ENCODE data around the gene OR8S1.

OR8S1 gene

GRCh38 chr12:48557919-48558318, 32.5 kb downstream of the OR8S1 start:
- H3K27me3 ChIP-seq (ENCODE audit: control insufficient read depth, insufficient read depth, low read length): no peaks in the 10 kb centered on the region
- H3K4me1 ChIP-seq (ENCODE audit: control insufficient read depth, low read depth, low read length): peaks cover 9% of the 10 kb centered on the region
- H3K36me3 ChIP-seq (ENCODE audit: control insufficient read depth, low read depth, low read length): no peaks in the 10 kb centered on the region
- no peak overlapping the region for H3K9ac ChIP-seq (ENCODE audit: low read length)
- H3K27ac ChIP-seq (ENCODE audit: low read length): no peak overlapping the region
- H3K9me3 ChIP-seq (ENCODE audit: control insufficient read depth, low read depth, low read length): no peaks in the 10 kb centered on the region
- H3K4me3 ChIP-seq (ENCODE audit: low read length): no peak overlapping the region

DNA sequence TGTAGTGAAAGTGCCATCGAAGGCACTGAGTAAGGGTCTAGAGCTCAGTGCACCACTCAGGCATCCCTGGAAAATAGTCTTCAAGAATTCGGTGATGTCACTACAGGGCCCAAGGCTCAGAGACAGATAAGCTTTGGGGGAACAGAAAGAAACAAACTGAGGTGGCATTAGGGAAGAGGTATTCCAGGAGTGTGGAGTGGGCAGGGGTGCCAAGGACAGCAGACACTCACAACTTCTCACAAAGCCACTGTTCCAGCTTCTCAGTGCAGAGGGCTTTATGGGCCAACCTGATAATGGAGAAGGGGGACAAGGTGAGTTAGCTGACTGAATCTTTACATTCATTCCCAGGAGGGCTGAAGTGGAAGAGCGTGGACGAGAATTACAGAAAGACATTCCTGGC, 42.3 kb downstream of the OR8S1 start:
- Histone ChIP-seq H3K36me3 (ENCODE audit: control insufficient read depth, low read depth, low read length) (no peaks in the 10 kb centered on the region), H3K27ac (ENCODE audit: low read length) (no peak overlapping the region), H3K27me3 (ENCODE audit: control insufficient read depth, insufficient read depth, low read length) (no peaks in the 10 kb centered on the region), H3K4me1 (ENCODE audit: control insufficient read depth, low read depth, low read length) (no peaks in the 10 kb centered on the region), H3K4me3 (ENCODE audit: low read length) (no peak overlapping the region), H3K9ac (ENCODE audit: low read length) (no peak overlapping the region), H3K9me3 (ENCODE audit: control insufficient read depth, low read depth, low read length) (no peaks in the 10 kb centered on the region)

GRCh38 chr12:48569946-48570345, 44.5 kb downstream of the OR8S1 start, which contains the start of gene LALBA:
Gene LALBA (minus strand): TSS chr12:48570046. CDS start chr12:48570020, 26 bp downstream.
- no peaks in the 10 kb centered on the region for H3K9me3 ChIP-seq (ENCODE audit: control insufficient read depth, low read depth, low read length)
- no peaks in the 10 kb centered on the region for H3K36me3 ChIP-seq (ENCODE audit: control insufficient read depth, low read depth, low read length)
- H3K9ac ChIP-seq (ENCODE audit: low read length): no peak within 1 kb of the TSS
- H3K27ac ChIP-seq (ENCODE audit: low read length): no peak within 1 kb of the TSS
- no peak within 1 kb of the TSS for H3K4me3 ChIP-seq (ENCODE audit: low read length)
- no peaks in the 10 kb centered on the region for H3K27me3 ChIP-seq (ENCODE audit: control insufficient read depth, insufficient read depth, low read length)
- no peaks in the 10 kb centered on the region for H3K4me1 ChIP-seq (ENCODE audit: control insufficient read depth, low read depth, low read length)

DNA sequence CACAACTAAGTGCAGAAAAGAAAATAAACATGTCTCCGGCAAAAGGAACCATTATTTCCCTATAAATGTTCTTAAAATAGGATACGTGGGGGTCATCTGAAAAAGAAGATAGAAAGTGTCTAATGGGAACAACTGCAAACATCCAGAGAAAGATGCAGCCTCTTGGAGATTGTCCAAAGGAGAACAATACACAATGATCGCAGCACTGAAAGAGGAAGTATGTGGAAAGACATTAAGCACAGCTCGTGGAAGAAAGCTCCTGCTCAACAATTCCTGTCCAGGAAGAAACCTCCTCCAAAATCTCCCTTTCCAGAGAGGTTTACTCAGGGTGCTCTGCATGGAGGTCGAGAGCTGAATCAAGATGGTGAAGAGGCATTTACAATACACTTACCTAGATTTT, 46.9 kb downstream of the OR8S1 start:
- Histone ChIP-seq H3K4me3 (ENCODE audit: low read length) (no peak overlapping the region), H3K9me3 (ENCODE audit: control insufficient read depth, low read depth, low read length) (no peaks in the 10 kb centered on the region), H3K27me3 (ENCODE audit: control insufficient read depth, insufficient read depth, low read length) (no peaks in the 10 kb centered on the region), H3K9ac (ENCODE audit: low read length) (no peak overlapping the region), H3K4me1 (ENCODE audit: control insufficient read depth, low read depth, low read length) (no peaks in the 10 kb centered on the region), H3K27ac (ENCODE audit: low read length) (no peak overlapping the region), H3K36me3 (ENCODE audit: control insufficient read depth, low read depth, low read length) (no peaks in the 10 kb centered on the region)
